ENCODE data around the gene FCHSD2.

The FCHSD2 gene

GRCh38 chr11:73172992-73173656 is 31.0 kb upstream of the FCHSD2 start:
- DNase-seq (ENCODE audit: low read depth): no peak

GRCh38 chr11:73171436-73172161 is 29.5 kb upstream of the FCHSD2 start:
- DNase-seq (ENCODE audit: low read depth): no peak

GRCh38 chr11:73170140-73170539 is 28.0 kb upstream of the FCHSD2 start:
- no peak for DNase-seq (ENCODE audit: low read depth)

- DNase-seq (ENCODE audit: low read depth): no peak
Measured at GRCh38 chr11:73168925-73169579, 26.9 kb upstream of the FCHSD2 start.

- no peak for DNase-seq (ENCODE audit: low read depth)
Measured at GRCh38 chr11:73167363-73167954, 25.3 kb upstream of the FCHSD2 start.

GRCh38 chr11:73164803-73165540 is 22.9 kb upstream of the FCHSD2 start:
- no peak for DNase-seq (ENCODE audit: low read depth)

GRCh38 chr11:73163638-73164174 is 21.6 kb upstream of the FCHSD2 start:
- DNase-seq (ENCODE audit: low read depth): no peak

GRCh38 chr11:73162196-73162740 is 20.1 kb upstream of the FCHSD2 start:
- DNase-seq (ENCODE audit: low read depth): no peak

GRCh38 chr11:73160005-73160760 is 18.1 kb upstream of the FCHSD2 start:
- DNase-seq (ENCODE audit: low read depth): no peak

- no peak for DNase-seq (ENCODE audit: low read depth)
Measured at GRCh38 chr11:73159297-73159696, 17.2 kb upstream of the FCHSD2 start.

GRCh38 chr11:73158356-73159051 is 16.4 kb upstream of the FCHSD2 start:
- DNase-seq (ENCODE audit: low read depth): no peak

- DNase-seq (ENCODE audit: low read depth): no peak
Measured at GRCh38 chr11:73157101-73158010, 15.2 kb upstream of the FCHSD2 start.

- DNase-seq (ENCODE audit: low read depth): no peak
Measured at GRCh38 chr11:73156686-73157085, 14.6 kb upstream of the FCHSD2 start.

- no peak for DNase-seq (ENCODE audit: low read depth)
Measured at GRCh38 chr11:73156114-73156513, 14.0 kb upstream of the FCHSD2 start.

GRCh38 chr11:73155102-73155501 is 13.0 kb upstream of the FCHSD2 start:
- DNase-seq (ENCODE audit: low read depth): no peak

- no peak for DNase-seq (ENCODE audit: low read depth)
Measured at GRCh38 chr11:73154178-73154577, 12.1 kb upstream of the FCHSD2 start.

GRCh38 chr11:73152861-73153483 is 10.9 kb upstream of the FCHSD2 start:
- no peak for DNase-seq (ENCODE audit: low read depth)

GRCh38 chr11:73152086-73152853 is 10.2 kb upstream of the FCHSD2 start:
- no peak for DNase-seq (ENCODE audit: low read depth)
